ENCODE measurements around the gene FOXP2.

DNA sequence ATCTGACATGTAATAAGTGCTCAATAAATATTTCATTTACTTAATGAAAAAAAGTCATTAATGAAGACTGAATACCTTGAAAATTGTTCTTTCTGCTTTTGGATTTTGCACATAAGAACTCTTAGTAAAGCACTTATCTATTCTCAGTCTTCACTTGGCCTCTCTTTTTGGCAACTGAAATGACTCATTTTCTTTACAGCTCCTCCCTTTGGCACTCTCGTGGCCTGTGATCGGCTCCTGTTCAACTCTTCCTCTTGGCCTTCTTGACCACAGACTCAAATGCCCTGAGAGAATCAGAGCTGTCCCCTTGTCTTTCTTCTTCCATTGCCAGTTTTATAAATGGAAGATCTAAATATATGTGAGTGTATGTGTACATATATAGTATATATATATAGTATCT, 54.2 kb downstream of the FOXP2 start:
- TF ChIP-seq, protein P1, sequence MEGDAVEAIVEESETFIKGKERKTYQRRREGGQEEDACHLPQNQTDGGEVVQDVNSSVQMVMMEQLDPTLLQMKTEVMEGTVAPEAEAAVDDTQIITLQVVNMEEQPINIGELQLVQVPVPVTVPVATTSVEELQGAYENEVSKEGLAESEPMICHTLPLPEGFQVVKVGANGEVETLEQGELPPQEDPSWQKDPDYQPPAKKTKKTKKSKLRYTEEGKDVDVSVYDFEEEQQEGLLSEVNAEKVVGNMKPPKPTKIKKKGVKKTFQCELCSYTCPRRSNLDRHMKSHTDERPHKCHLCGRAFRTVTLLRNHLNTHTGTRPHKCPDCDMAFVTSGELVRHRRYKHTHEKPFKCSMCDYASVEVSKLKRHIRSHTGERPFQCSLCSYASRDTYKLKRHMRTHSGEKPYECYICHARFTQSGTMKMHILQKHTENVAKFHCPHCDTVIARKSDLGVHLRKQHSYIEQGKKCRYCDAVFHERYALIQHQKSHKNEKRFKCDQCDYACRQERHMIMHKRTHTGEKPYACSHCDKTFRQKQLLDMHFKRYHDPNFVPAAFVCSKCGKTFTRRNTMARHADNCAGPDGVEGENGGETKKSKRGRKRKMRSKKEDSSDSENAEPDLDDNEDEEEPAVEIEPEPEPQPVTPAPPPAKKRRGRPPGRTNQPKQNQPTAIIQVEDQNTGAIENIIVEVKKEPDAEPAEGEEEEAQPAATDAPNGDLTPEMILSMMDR (IDR thresholded peaks at IDR 0.05; ENCODE audit: low read depth, low read length) = no peak
- TF ChIP-seq EZH2phosphoT487 (IDR thresholded peaks at IDR 0.05; ENCODE audit: low read depth) = no peak
